OCI-LY7 (cell line): ENCODE data around the gene ASL. TPM values are rescaled to one million over a fixed set of nuclear protein-coding genes. Genes with fewer than 3 reads are reported as not detected.

ENCODE experiments used
- BruUV-seq: library from RNA; stranded (reverse); fragments of 400-500 nt; replicated peaks from 2 replicates; lab custom pipeline; 2021; lab: Mats Ljungman, UMichigan
- CTCF ChIA-PET: fragments of 300-600 bp; sonication (Branson Sonifier 250); formaldehyde crosslinking; loops from one replicate; lab custom pipeline; 2022; ENCODE audit warnings: antibody characterized with exemption; ENCODE audit not compliant: unreplicated experiment; lab: Charles Lee
- POLR2A ChIA-PET: fragments of 300-600 bp; sonication (Branson Sonifier 250); formaldehyde crosslinking; loops from one replicate; lab custom pipeline; 2022; ENCODE audit warnings: antibody characterized with exemption; lab: Charles Lee
- DNase-seq: peaks from one replicate; pipeline ENCODE4 v3.0.0-alpha.2; 2015; ENCODE audit warnings: low spot score
- H2AFZ ChIP-seq: fragments of 200-600 bp; sonication (generic), shearing (Covaris generic); 2 replicates; pipeline ENCODE4 v1.6.1; 2014; ENCODE audit warnings: mild to moderate bottlenecking, antibody characterized with exemption, low read length, moderate library complexity
- H3K27ac ChIP-seq: fragments of 200-600 bp; sonication (generic); 2 replicates; pipeline ENCODE4 v1.5.1; 2014; ENCODE audit warnings: mixed run types, low read depth, mild to moderate bottlenecking, moderate library complexity, low read length, inconsistent platforms; ENCODE audit not compliant: poor library complexity, severe bottlenecking
- H3K36me3 ChIP-seq: fragments of 200-600 bp; sonication (generic); 2 replicates; pipeline ENCODE4 v1.6.1; 2014; ENCODE audit warnings: mild to moderate bottlenecking, antibody characterized with exemption, low read length, moderate library complexity, mixed read lengths; ENCODE audit not compliant: insufficient read depth
- H3K4me1 ChIP-seq: fragments of 200-600 bp; sonication (generic); 2 replicates; pipeline ENCODE4 v1.5.1; 2014; ENCODE audit warnings: mild to moderate bottlenecking, low read length; ENCODE audit not compliant: insufficient read depth, poor library complexity, severe bottlenecking
- H3K4me2 ChIP-seq: fragments of 200-600 bp; sonication (generic); 2 replicates; pipeline ENCODE4 v1.6.1; 2014; ENCODE audit warnings: mild to moderate bottlenecking, low read length
- H3K4me3 ChIP-seq: fragments of 200-600 bp; sonication (generic); 2 replicates; pipeline ENCODE4 v1.5.1; 2014; ENCODE audit warnings: mild to moderate bottlenecking, low read depth, low read length; ENCODE audit not compliant: poor library complexity, severe bottlenecking
- H3K79me2 ChIP-seq: fragments of 200-600 bp; sonication (generic); 2 replicates; pipeline ENCODE4 v1.6.1; 2016; ENCODE audit warnings: low read depth, mild to moderate bottlenecking, low read length, moderate library complexity, mixed read lengths; ENCODE audit not compliant: insufficient read depth
- H3K9me2 ChIP-seq: fragments of 200-600 bp; sonication (generic); 2 replicates; pipeline ENCODE4 v1.6.1; 2016; ENCODE audit warnings: mild to moderate bottlenecking, low read length, mixed read lengths; ENCODE audit not compliant: insufficient read depth
- H3K9me3 ChIP-seq: fragments of 200-600 bp; sonication (generic); 2 replicates; pipeline ENCODE4 v1.6.1; 2014; ENCODE audit warnings: mild to moderate bottlenecking, mixed run types, low read length, mixed read lengths
- H4K20me1 ChIP-seq: fragments of 200-600 bp; sonication (generic); 2 replicates; pipeline ENCODE4 v1.6.1; 2014; ENCODE audit warnings: mild to moderate bottlenecking, antibody characterized with exemption, low read length, moderate library complexity, mixed read lengths; ENCODE audit not compliant: insufficient read depth
- EZH2phosphoT487 ChIP-seq: fragments of 200-600 bp; sonication (generic); IDR thresholded peaks from 2 replicates; pipeline ENCODE4 v1.6.1; 2018; ENCODE audit warnings: low read depth, borderline replicate concordance, mild to moderate bottlenecking, mixed run types, antibody characterized with exemption, low read length, moderate library complexity, mixed read lengths
- intact Hi-C: fragments of 100-400 bp; cut with micrococcal nuclease; formaldehyde crosslinking; loops from one replicate; pipeline ENCODE4 v1.10.0; 2022; ENCODE audit not compliant: unreplicated experiment
- total RNA-seq, 2 experiments: library from RNA; depleted of rRNA in 1 of 2; stranded (reverse); fragments of >200 nt in 1 of 2; shearing (Covaris generic) in 1 of 2; gene quantifications; 2 replicates each; pipeline ENCODE4 v1.2.3, GENCODE V29; 2014 to 2022
- TF ChIP-seq, protein P1 (sequence below): fragments of 200-600 bp; sonication (generic); conservative IDR thresholded peaks from 2 replicates; pipeline ENCODE4 v1.5.1; 2014; ENCODE audit warnings: mild to moderate bottlenecking, antibody characterized with exemption, low read length, moderate library complexity, mixed read lengths

Gene ASL
- total RNA-seq, 2 experiments from 2014 or later: 22.2 to 25.7 TPM

GRCh38 chr7:66076462-66077329 is 1.1 kb downstream of the ASL start:
- Histone ChIP-seq H3K4me2 (peak overlapping the region; percentile 77), H3K9me2 (no peaks in the 10 kb centered on the region), H3K9me3 (no peaks in the 10 kb centered on the region), H2AFZ (peak overlapping the region; percentile 58; the same call in 1 of the 2 replicates), H3K36me3 (no peaks in the 10 kb centered on the region), H3K4me1 (peaks cover 7% of the 10 kb centered on the region), H3K79me2 (no peaks in the 10 kb centered on the region), H4K20me1 (no peaks in the 10 kb centered on the region), H3K4me3 (peak overlapping the region; percentile 73), H3K27ac (no peak overlapping the region)
- TSS peak; percentile 72 for BruUV-seq
- DNase-seq: peak; percentile 21
- CTCF ChIA-PET: interaction anchor here (0.5 kb wide), 1 partner anchor 417 kb away, joined by 5 read pairs; no protein-coding TSS in a partner anchor
- intact Hi-C loops: loop anchor here (5.0 kb wide), 1 partner anchor 94 kb away; the partner anchor contains the start of gene GUSB
- POLR2A ChIA-PET: interaction anchor here (0.6 to 1.0 kb wide), 4 partner anchors 10 to 265 kb away, joined by 4 to 8 read pairs (median 4); no protein-coding TSS in a partner anchor
- no peak for TF ChIP-seq EZH2phosphoT487
- TF ChIP-seq, protein P1, sequence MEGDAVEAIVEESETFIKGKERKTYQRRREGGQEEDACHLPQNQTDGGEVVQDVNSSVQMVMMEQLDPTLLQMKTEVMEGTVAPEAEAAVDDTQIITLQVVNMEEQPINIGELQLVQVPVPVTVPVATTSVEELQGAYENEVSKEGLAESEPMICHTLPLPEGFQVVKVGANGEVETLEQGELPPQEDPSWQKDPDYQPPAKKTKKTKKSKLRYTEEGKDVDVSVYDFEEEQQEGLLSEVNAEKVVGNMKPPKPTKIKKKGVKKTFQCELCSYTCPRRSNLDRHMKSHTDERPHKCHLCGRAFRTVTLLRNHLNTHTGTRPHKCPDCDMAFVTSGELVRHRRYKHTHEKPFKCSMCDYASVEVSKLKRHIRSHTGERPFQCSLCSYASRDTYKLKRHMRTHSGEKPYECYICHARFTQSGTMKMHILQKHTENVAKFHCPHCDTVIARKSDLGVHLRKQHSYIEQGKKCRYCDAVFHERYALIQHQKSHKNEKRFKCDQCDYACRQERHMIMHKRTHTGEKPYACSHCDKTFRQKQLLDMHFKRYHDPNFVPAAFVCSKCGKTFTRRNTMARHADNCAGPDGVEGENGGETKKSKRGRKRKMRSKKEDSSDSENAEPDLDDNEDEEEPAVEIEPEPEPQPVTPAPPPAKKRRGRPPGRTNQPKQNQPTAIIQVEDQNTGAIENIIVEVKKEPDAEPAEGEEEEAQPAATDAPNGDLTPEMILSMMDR: no peak

DNA sequence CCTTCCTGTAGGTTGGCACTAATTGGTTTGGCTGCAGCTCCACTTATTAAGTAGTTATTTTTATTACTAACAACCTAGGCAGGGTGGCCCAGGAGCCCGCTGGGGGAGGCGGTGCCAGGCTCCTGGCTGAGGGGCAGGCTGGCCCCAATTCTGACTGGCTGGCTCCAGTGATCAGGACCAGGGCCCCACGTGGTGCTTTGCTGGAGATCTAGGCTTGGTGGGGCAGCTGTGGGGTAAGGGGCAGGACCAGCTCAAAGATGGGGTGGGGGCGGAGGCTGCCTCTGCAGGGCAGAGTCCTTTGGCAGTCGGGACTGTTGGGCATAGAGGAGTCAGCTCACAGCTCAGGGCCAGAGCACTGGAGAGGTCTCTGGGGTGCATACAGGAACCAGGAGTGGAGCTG is 2.4 kb downstream of the ASL start:
- no peaks in the 10 kb centered on the region for H4K20me1 ChIP-seq
- no peaks in the 10 kb centered on the region for H3K9me2 ChIP-seq
- DNase-seq: no peak
- intact Hi-C loops: loop anchor here (5.0 kb wide), 1 partner anchor 96 kb away; the partner anchor contains the start of gene GUSB
- H3K79me2 ChIP-seq: no peaks in the 10 kb centered on the region
- no peak for TF ChIP-seq EZH2phosphoT487
- TF ChIP-seq, protein P1: no peak
- no peaks in the 10 kb centered on the region for H3K9me3 ChIP-seq
- no peak overlapping the region for H2AFZ ChIP-seq
- H3K4me2 ChIP-seq: no peak overlapping the region
- H3K27ac ChIP-seq: no peak overlapping the region
- POLR2A ChIA-PET: interaction anchor here (0.6 to 1.4 kb wide), 2 partner anchors 22 to 63 kb away, joined by 3 read pairs; no protein-coding TSS in a partner anchor
- H3K4me3 ChIP-seq: no peak overlapping the region
- no TSS peak for BruUV-seq
- CTCF ChIA-PET: interaction anchor here (0.6 kb wide), 1 partner anchor 48 kb away, joined by 3 read pairs; no protein-coding TSS in a partner anchor
- H3K36me3 ChIP-seq: no peaks in the 10 kb centered on the region
- H3K4me1 ChIP-seq: peaks cover 7% of the 10 kb centered on the region

DNA sequence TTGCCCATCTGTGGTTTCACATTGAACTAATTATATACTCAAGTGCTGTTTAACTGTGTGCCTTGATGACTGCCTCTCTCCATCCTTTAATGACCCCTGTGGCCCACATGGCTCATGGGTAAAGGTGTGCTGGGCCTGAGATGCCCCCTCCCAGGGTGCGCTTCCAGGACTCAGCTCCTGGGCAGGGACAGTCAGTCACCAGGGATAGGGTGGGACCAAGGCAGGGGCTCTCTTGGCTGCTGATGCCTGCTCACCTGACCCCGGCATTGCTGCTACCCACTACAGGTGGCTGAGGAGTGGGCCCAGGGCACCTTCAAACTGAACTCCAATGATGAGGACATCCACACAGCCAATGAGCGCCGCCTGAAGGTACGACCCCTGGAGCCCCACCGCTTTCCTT is 6.5 kb downstream of the ASL start:
- no TSS peak for BruUV-seq
- TF ChIP-seq, protein P1: no peak
- TF ChIP-seq EZH2phosphoT487: no peak
- ChIA-PET CTCF (no interaction called here), POLR2A (no interaction called here)
- Histone ChIP-seq H3K4me1 (no peaks in the 10 kb centered on the region), H4K20me1 (no peaks in the 10 kb centered on the region), H3K4me3 (no peak overlapping the region), H3K9me2 (no peaks in the 10 kb centered on the region), H3K27ac (no peak overlapping the region), H2AFZ (no peak overlapping the region), H3K4me2 (no peak overlapping the region), H3K79me2 (no peaks in the 10 kb centered on the region), H3K9me3 (no peaks in the 10 kb centered on the region), H3K36me3 (no peaks in the 10 kb centered on the region)
- DNase-seq: no peak
- intact Hi-C loops: no loop called here
